Ramos (cell line): Measurements from ENCODE around the gene PTCHD1.

ENCODE experiments used
- in situ Hi-C: fragments of 300-500 bp; cut with MboI; formaldehyde crosslinking; loops from one replicate; pipeline ENCODE4 v1.14.3; 2022; ENCODE audit warnings: low sequenced_read_pairs; ENCODE audit not compliant: unreplicated experiment

The PTCHD1 gene

GRCh38 chrX:23334848-23335599 is at the start of gene PTCHD1:
Gene PTCHD1 (plus strand): TSS chrX:23334849. CDS start chrX:23334876, 27 bp downstream.
- in situ Hi-C loops, result no loop called here

GRCh38 chrX:23286731-23287130 is 47.9 kb upstream of the PTCHD1 start:
- in situ Hi-C loops, result no loop called here

- in situ Hi-C loops, result no loop called here
Observed at GRCh38 chrX:23287191-23287725, 47.4 kb upstream of the PTCHD1 start.

- in situ Hi-C loops, result no loop called here
Observed at GRCh38 chrX:23292354-23292987, 42.2 kb upstream of the PTCHD1 start.

GRCh38 chrX:23292988-23293651 is 41.5 kb upstream of the PTCHD1 start:
- in situ Hi-C loops, result no loop called here

GRCh38 chrX:23304881-23305280 is 29.8 kb upstream of the PTCHD1 start:
- in situ Hi-C loops, result no loop called here

GRCh38 chrX:23311731-23312130 is 22.9 kb upstream of the PTCHD1 start:
- in situ Hi-C loops, result no loop called here

GRCh38 chrX:23312136-23312535 is 22.5 kb upstream of the PTCHD1 start:
- in situ Hi-C loops, result no loop called here

- in situ Hi-C loops, result no loop called here
Observed at GRCh38 chrX:23317799-23318724, 16.6 kb upstream of the PTCHD1 start.

- in situ Hi-C loops, result no loop called here
Observed at GRCh38 chrX:23327104-23327503, 7.5 kb upstream of the PTCHD1 start.

GRCh38 chrX:23331701-23332100 is 2.9 kb upstream of the PTCHD1 start:
- in situ Hi-C loops, result no loop called here

GRCh38 chrX:23332101-23332887 is 2.4 kb upstream of the PTCHD1 start:
- in situ Hi-C loops, result no loop called here

GRCh38 chrX:23332888-23333821 is 1.5 kb upstream of the PTCHD1 start:
- in situ Hi-C loops, result no loop called here

- in situ Hi-C loops, result no loop called here
Observed at GRCh38 chrX:23333842-23334520, 668 bp upstream of the PTCHD1 start.

- in situ Hi-C loops, result no loop called here
Observed at GRCh38 chrX:23334521-23334847, 165 bp upstream of the PTCHD1 start.

- in situ Hi-C loops, result no loop called here
Observed at GRCh38 chrX:23338334-23338733, 3.7 kb downstream of the PTCHD1 start.

GRCh38 chrX:23341452-23341851 is 6.8 kb downstream of the PTCHD1 start:
- in situ Hi-C loops, result no loop called here
